Transverse colon (tissue), 4 donors: ENCODE results near the gene ADCY4. TPM values are rescaled to one million over a fixed set of nuclear protein-coding genes. Genes with fewer than 3 reads are reported as not detected.
A peak's percentile ranks its signal among the peaks of the same experiment; 100 is the strongest.

Experiments
- DNase-seq: peaks from one replicate; pipeline ENCODE4 v3.0.0-alpha.2; 2019
- H3K27ac ChIP-seq, 4 donors: fragments of 200-600 bp; sonication (generic); 2 replicates each; pipeline ENCODE4 v1.5.1; 2016 to 2018; ENCODE audit warnings: inconsistent platforms in 4 of 4
- H3K27me3 ChIP-seq: fragments of 200-600 bp; sonication (generic); 2 replicates; pipeline ENCODE4 v1.5.1; 2017; ENCODE audit warnings: inconsistent platforms
- H3K36me3 ChIP-seq, 4 donors: fragments of 200-600 bp; sonication (generic); 2 replicates each; pipeline ENCODE4 v1.5.1; 2017 to 2019; ENCODE audit warnings: inconsistent platforms in 4 of 4
- H3K4me1 ChIP-seq, 4 donors: fragments of 200-600 bp; sonication (generic); 2 replicates each; pipeline ENCODE4 v1.5.1; 2017 to 2020; ENCODE audit warnings: inconsistent platforms in 4 of 4
- H3K4me3 ChIP-seq, 4 donors: fragments of 200-600 bp; sonication (generic); 1 replicate in 1 of 4; 2 replicates in 3 of 4; pipeline versions ENCODE4 v1.5.1 to v1.6.1; 2017 to 2019; ENCODE audit warnings: inconsistent platforms in 4 of 4
- H3K9me3 ChIP-seq, 2 donors: fragments of 200-600 bp; sonication (generic); 2 replicates each; pipeline ENCODE4 v1.5.1; 2017 to 2019; ENCODE audit warnings: inconsistent platforms in 2 of 2
- CTCF ChIP-seq, 5 experiments: fragments of 200-600 bp in 3 of 5; fragments of 450-650 bp in 2 of 5; sonication (generic) in 3 of 5; IDR thresholded peaks; 1 replicate in 2 of 5; 2 replicates in 3 of 5; pipeline ENCODE4 v1.5.1; 2016 to 2017; ENCODE audit warnings: antibody characterized with exemption in 5 of 5, inconsistent platforms in 3 of 5, mild to moderate bottlenecking in 2 of 5, moderate library complexity in 1 of 5
- EP300 ChIP-seq: sonication (generic); formaldehyde crosslinking; IDR thresholded peaks from one replicate; pipeline ENCODE4 v1.6.1; 2017; ENCODE audit warnings: antibody characterized with exemption, low read depth
- POLR2A ChIP-seq: fragments of 450-650 bp; IDR thresholded peaks from one replicate; pipeline ENCODE4 v1.6.1; 2016; ENCODE audit warnings: antibody characterized with exemption, mild to moderate bottlenecking, moderate library complexity
- POLR2AphosphoS5 ChIP-seq, 3 donors: sonication (generic); formaldehyde crosslinking; IDR thresholded peaks; one replicate each; pipeline ENCODE4 v1.6.1; 2016; ENCODE audit warnings: antibody characterized with exemption in 3 of 3
- WGBS, 2 donors: methylation state at CpG; one replicate each; pipeline ENCODE4 v1.1.5; 2018; ENCODE audit warnings: low coverage in 1 of 2; 5-methylcytosine and 5-hydroxymethylcytosine counted together
- in situ Hi-C, 4 donors: fragments of 200-750 bp; cut with MboI; loops; one replicate each; pipeline versions ENCODE4 v1.15.0 to v1.15.1; 2017; ENCODE audit warnings: low sequenced_read_pairs in 3 of 4, low pct_ligation_motif_present in 1 of 4, low pct_unique_long_range_greater_than_20kb in 1 of 4
- intact Hi-C: fragments of 100-400 bp; cut with DNase I; formaldehyde crosslinking; loops from one replicate; pipeline ENCODE4 v1.15.1; 2023; ENCODE audit warnings: low total_unique reads
- total RNA-seq, 4 donors: library from RNA; depleted of rRNA; stranded (reverse); fragments of >200 nt; gene quantifications; one replicate each; pipeline ENCODE4 v1.1.0, GENCODE V29; 2016

Gene ADCY4
- total RNA-seq, 4 donors from 2014 or later = 7.9 to 74.8 (median 21.3) TPM

- 64 to 73% methylated on average over 8 to 12 of the region's 12 CpGs for WGBS, 2 donors
- H3K4me3 ChIP-seq = no peak overlapping the region
- no peaks in the 10 kb centered on the region for H3K27me3 ChIP-seq
- peaks cover 0 to 23% (median 9%) of the 10 kb centered on the region in 4 donors for H3K36me3 ChIP-seq
- H3K4me1 ChIP-seq = peaks cover 18 to 43% (median 24%) of the 10 kb centered on the region in 4 donors
- in situ Hi-C loops (loop anchor here in 1 of 4 donors (5.0 kb wide), 1 partner anchor 54 kb away; the partner anchor contains the start of gene TINF2), intact Hi-C loops (loop anchor here (5.0 kb wide), 1 partner anchor 159 kb away; the partner anchor contains the start of gene PSME1)
- peak overlapping the region in 1 of 4 donors; percentile 28 for H3K27ac ChIP-seq
- TF ChIP-seq CTCF (IDR thresholded peaks at IDR 0.05) (peak; percentile 49 to 70 (median 68)), POLR2A (no peak)
- peak; percentile 54 for DNase-seq
- no peaks in the 10 kb centered on the region for H3K9me3 ChIP-seq
These were observed 38.3 kb downstream of the ADCY4 start for GRCh38 chr14:24296341-24297157.

GRCh38 chr14:24293525-24293924, 41.3 kb downstream of the ADCY4 start:
- H3K27ac ChIP-seq = no peak overlapping the region
- no peaks in the 10 kb centered on the region for H3K9me3 ChIP-seq
- TF ChIP-seq EP300 (no peak), CTCF (IDR thresholded peaks at IDR 0.05) (no peak), POLR2AphosphoS5 (IDR thresholded peaks at IDR 0.05) (no peak), POLR2A (no peak)
- H3K27me3 ChIP-seq = no peaks in the 10 kb centered on the region
- H3K36me3 ChIP-seq = peaks cover 0 to 37% (median 17%) of the 10 kb centered on the region in 4 donors
- DNase-seq = no peak
- intact Hi-C loops = no loop called here
- in situ Hi-C loops = loop anchor here in 1 of 4 donors (5.0 kb wide), 1 partner anchor 46 kb away; no protein-coding TSS in a partner anchor
- WGBS, 2 donors = 93 to 96% methylated on average over 2 of the region's 2 CpGs
- H3K4me3 ChIP-seq = no peak overlapping the region
- H3K4me1 ChIP-seq = peaks cover 1 to 21% (median 6%) of the 10 kb centered on the region in 4 donors

GRCh38 chr14:24292118-24292807, 42.6 kb downstream of the ADCY4 start:
- in situ Hi-C loops = loop anchor here in 1 of 4 donors (5.0 kb wide), 1 partner anchor 45 kb away; no protein-coding TSS in a partner anchor
- TF ChIP-seq EP300 (no peak), POLR2AphosphoS5 (IDR thresholded peaks at IDR 0.05) (no peak), CTCF (IDR thresholded peaks at IDR 0.05) (no peak), POLR2A (no peak)
- Histone ChIP-seq H3K9me3 (no peaks in the 10 kb centered on the region), H3K4me1 (peaks cover 0 to 8% (median 3%) of the 10 kb centered on the region in 4 donors), H3K36me3 (peaks cover 0 to 37% (median 17%) of the 10 kb centered on the region in 4 donors), H3K4me3 (no peak overlapping the region), H3K27me3 (no peaks in the 10 kb centered on the region), H3K27ac (no peak overlapping the region)
- intact Hi-C loops = no loop called here
- DNase-seq = no peak
- 97 to 100% methylated on average over 1 to 11 of the region's 11 CpGs for WGBS, 2 donors
